HG03354 (cell line): ENCODE data around the gene SEMA3C.

ENCODE experiments used
- ATAC-seq: cut with Tn5 transposase; IDR thresholded peaks from one replicate; pipeline ENCODE4 v1.9.1; 2021; ENCODE audit warnings: mild to moderate bottlenecking; ENCODE audit not compliant: unreplicated experiment, poor library complexity, severe bottlenecking

The SEMA3C gene

GRCh38 chr7:80764132-80764531, 154.7 kb downstream of the SEMA3C start:
- no peak for ATAC-seq

- no peak for ATAC-seq
Observed at GRCh38 chr7:80763704-80764103, 155.1 kb downstream of the SEMA3C start.

DNA sequence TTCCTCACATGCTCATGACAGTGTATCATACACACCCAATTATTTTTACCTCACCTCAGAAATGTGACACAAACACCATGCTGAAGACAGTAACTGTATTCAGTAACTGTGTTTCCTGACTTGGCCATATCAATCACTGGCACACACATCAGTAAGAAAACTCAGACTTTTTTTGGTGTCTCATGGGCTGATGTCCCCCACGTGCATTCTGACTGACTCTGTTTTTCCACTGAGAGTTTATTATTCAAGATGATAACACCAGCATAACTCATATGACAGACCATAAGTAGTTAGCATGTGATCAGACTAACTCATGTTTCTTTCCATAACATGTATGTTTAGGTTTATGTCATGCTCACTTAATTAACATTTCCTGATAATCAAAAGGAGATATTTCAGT, 155.6 kb downstream of the SEMA3C start:
- no peak for ATAC-seq

GRCh38 chr7:80760292-80760691, 158.6 kb downstream of the SEMA3C start:
- ATAC-seq: no peak

DNA sequence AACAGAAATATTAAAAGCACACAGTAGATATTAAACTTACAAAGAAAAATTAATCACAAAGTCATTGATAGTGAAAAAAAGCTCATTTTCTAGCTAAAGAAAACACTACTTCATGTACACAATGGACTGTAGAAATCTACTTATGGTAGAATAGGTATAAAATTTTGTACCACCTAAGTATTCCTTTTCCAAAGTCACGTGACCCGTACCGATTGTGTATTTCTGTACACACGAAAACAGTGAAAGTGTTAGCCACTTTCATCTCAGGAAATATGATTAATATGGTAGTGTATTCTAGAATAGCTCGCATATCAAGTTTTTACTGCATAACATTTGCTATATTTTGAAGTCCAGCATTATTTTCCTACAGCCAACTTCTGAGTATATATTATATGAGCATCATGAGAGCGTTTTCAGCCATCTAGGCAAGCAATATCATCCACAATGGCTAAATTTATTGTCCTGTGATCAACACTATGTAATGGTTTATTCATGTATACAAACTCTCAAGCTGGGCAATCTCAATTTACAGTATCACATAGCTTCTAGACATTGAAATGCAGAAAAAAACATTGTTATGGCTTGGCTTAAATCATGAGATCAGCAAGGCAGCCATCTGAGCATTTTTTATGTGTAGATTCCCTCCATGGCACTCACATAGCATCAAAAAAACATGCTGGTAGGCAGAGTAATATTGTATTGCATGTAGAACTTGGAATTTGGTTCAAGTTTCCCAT, 165.7 kb downstream of the SEMA3C start:
- ATAC-seq: no peak

- no peak for ATAC-seq
Observed at GRCh38 chr7:80749270-80749669, 169.6 kb downstream of the SEMA3C start.

DNA sequence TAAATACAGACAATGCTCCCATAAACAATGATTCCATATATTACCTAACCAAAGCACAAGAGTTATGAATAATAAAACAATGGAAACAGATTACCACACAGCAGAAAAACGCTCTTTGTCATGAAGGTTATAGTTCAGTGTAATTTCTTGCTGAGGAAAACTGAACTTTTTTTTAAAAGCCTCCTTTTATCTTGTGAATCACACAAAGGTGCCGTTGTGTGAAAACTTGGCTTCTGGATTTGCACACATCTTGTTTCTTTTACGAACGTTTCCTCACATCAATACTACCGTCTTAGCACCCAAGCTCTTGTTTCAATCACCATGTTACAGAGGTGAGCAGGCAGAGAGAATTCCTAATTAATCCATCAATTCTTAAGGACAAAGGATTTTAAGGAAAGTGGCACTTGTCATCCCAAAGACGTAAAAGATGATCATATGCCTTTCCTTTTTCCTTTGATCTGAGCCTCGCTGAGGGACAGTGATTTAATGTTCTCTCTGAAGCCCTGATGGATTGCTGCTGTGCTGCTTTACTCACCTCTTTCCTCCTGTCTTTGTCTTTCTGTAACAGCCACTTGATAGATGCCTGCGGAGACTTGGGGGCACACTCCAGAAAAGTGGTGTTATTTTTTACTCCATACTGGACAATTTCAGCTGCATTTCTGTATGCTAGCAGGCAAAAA, 170.3 kb downstream of the SEMA3C start:
- no peak for ATAC-seq

DNA sequence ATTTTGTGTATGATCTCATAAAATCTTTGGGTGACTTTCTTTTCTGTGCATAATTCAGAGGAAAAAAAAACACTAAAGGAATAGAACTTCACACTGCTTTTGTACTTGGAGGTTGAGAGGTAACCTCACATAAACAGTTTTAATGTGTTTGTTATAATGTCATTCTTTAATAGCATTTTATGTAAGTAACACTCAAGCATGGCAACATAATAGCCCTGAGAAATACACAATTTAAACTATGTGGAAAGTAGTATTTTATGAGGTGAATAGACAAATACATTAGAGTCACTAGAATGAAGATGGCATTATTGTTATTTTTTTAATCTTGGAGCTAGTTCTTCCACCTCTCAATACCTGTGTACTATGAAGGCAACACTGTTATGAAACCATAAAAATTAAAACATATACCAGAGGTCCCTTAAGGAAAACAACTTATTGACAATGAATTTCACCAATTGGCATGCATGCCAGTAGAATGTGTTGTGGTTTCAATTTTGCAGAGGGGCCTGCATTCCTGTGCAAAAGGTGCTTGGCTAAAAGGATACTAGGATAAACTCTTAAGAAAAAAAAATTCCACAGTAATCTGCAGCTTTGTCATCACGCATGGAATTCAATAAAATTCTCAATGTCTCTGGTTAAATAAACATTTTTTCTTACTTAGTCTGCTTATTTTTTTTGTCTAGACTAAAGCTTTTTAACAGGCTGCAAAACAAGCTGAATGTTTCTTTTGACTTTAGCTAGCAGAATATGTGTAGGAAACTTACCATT, 177.9 kb downstream of the SEMA3C start:
- no peak for ATAC-seq

GRCh38 chr7:80736371-80737125, 182.3 kb downstream of the SEMA3C start:
- no peak for ATAC-seq

DNA sequence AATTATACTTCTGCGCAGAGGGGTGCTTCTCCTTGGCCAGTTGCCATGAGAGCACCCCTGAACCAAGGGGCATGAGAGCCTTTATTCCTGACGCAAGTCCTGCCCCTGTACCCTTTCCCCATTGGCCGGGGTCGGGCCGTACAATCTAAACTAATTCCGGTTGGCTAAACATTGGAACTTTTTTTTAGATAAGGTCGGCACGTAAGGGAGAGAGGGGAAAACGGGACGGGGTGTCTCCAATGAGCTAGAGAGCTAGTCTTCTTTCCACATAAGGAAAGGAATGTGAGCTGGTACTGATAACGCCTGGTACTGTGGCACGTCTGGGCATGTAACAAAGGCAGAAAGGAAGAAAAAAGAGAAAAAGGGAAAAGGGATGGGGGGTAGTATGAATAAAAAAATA, 183.5 kb downstream of the SEMA3C start:
- ATAC-seq: no peak

- no peak for ATAC-seq
Observed at GRCh38 chr7:80734011-80734410, 184.8 kb downstream of the SEMA3C start.

GRCh38 chr7:80733333-80733915, 185.4 kb downstream of the SEMA3C start:
- no peak for ATAC-seq

- no peak for ATAC-seq
Observed at GRCh38 chr7:80732630-80733029, 186.2 kb downstream of the SEMA3C start.

DNA sequence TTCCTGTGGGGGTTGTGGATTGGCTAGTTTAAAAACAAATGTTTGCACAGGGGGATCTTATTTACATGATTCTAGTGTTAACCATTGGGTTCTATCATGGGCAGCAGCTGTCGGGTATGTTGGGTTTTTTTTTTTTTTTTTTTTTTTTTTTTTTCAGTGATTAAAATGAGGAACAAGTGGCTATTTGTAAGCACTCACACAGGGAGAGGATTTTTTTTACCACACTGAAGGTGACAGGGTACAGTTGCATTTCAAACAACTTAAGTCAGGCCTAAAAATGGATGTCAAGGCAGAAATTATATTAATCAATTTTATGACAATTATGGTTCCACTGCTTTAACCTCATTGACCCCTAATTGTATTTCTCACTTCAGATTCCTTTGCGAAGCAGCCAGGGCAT, 187.6 kb downstream of the SEMA3C start:
- ATAC-seq: no peak

GRCh38 chr7:80729591-80730320, 189.1 kb downstream of the SEMA3C start:
- no peak for ATAC-seq

DNA sequence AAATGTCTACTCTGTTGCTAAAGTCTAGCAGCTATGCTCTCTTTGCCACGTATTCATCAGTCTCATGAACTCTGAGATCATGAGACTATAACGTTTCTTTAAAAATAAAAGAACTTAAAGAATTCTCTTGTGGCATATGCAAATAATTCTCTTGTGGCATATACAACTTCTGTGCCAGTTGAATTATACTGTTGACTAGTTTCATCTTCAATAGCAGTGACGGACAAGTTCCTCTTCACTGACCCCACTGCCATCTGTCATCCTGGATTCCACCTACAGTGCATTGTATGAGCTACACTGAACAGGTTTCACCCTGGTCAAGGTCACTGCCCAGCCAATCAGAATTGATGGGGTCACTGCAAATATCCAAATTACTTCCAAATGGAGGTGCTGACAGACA, 192.2 kb downstream of the SEMA3C start:
- ATAC-seq: no peak

DNA sequence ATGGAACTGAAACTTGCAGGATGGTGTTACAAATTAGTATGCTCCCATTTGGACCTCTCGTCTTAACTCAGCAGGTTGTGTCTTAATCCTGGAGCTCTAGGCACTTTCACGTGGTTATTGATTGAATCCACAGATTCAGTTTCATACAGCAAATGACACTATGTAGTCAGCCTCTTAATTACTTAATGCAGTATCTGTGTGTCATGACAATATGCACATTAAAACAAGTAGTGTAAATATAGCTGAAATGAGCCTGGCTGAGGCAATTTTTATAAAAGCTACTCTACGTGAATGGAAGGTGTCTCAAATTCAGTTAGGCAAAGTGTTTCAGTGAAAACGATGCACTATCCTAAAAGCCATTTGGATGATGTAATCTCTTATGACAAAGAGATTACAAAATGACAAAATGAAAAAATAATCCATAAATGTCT, 193.7 kb downstream of the SEMA3C start:
- ATAC-seq: no peak

DNA sequence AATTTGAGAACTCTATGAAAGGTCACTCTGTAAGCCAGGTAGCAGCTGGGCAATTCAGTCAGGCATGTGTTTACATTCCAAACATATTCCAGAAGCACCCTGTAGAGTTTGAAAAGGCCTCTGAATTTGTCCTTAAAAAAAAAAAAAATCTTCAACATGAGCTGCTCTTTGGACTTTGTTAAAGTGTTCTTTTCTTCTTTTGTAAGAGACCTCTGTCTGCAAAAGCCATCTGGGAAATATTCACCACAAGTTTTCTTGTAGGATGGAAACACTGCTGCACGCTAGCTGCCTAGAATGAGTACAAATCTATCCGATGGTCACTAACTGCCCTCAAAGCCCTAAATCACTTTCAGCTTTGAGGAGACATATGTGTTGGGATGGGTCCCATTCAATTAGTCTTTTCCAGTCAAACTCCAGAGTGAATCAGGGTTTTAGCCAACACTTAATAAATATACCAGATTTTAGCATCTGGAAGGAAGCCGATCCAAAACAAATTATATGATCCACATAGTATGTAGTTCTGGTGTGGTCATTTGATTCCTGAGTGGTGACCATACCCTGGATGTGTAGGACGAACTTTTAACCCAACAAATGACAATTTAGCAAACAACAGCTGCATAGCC, 194.5 kb downstream of the SEMA3C start:
- no peak for ATAC-seq
